ENCODE measurements around the gene DPYSL5. TPM values are rescaled to one million over a fixed set of nuclear protein-coding genes. Genes with fewer than 3 reads are reported as not detected.

DPYSL5 gene
- total RNA-seq, 1 donor, result not detected

GRCh38 chr2:26898480-26899078 is 50.6 kb downstream of the DPYSL5 start:
- no peak for DNase-seq (ENCODE audit: low read depth in 2 of 3, low spot score in 2 of 3)

- no peak for DNase-seq (ENCODE audit: low read depth in 2 of 3, low spot score in 2 of 3)
Observed at GRCh38 chr2:26899500-26900164, 51.7 kb downstream of the DPYSL5 start.

DNA sequence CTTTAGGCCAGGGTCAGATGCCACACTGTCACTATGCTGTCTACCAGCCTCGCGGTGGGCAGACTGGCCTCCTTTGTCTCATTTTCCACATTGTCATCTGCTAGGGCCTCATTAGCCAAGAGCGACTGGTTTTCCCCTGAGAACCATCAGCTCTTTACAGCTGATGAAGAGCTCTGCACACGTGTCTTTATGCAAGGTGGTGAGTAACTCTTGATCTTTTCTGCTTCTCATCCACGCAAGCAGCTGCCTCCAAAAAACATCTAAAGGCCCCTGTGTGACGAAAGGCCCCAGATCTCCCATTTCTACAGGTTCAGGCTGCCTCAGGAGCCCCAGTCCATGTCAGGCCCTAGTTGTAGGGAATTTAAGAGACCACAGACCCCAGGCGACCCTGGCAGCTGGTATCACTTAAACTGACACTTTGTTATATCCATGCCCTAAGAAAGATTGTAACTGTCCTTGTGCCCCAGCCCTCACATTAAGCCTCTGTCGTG is 52.9 kb downstream of the DPYSL5 start:
- no peak for DNase-seq (ENCODE audit: low read depth in 2 of 3, low spot score in 2 of 3)

DNA sequence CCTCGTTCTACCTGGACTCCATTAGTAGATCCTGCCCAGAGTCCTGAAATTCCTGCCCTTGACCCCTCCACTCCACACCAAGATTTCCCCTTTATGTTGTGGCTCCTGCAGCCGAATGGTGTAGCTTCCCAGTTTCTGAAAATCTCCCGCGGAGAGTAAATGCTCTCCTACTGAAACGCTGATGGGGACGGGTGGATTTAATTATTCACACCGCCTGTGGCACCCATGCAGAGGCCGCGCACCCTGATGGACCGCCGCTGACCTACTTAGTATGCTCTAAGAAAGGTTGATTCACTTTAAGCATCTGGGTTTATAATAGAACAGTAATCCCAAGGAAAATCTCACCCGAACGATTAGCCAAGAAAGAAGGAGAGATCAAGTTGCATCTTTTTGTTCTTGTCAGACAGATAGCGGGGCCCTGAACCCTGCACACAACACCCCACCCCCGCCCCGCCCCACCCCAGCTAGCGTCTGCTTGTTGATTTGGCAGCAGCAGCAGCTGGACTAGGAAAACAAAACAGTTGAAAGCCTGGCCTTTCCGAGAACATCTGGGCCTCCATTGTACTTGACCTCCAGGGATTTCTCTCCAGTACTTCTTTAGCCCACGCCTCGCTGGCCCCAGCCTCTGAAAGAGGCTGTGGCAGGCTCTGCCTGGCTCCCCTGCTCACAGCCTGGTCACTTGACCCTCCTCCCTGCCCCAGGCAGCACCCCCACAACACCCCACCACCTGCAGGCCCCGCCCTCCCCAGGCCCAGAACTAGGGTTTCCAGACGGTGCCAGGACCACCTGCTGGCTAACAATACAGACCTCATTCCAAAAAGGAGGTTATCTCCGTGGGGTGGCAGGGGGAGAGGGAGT is 53.6 kb downstream of the DPYSL5 start:
- DNase-seq (ENCODE audit: low read depth in 2 of 3, low spot score in 2 of 3), result no peak

- no peak for DNase-seq (ENCODE audit: low read depth in 2 of 3, low spot score in 2 of 3)
Observed at GRCh38 chr2:26903676-26904075, 55.7 kb downstream of the DPYSL5 start.

DNA sequence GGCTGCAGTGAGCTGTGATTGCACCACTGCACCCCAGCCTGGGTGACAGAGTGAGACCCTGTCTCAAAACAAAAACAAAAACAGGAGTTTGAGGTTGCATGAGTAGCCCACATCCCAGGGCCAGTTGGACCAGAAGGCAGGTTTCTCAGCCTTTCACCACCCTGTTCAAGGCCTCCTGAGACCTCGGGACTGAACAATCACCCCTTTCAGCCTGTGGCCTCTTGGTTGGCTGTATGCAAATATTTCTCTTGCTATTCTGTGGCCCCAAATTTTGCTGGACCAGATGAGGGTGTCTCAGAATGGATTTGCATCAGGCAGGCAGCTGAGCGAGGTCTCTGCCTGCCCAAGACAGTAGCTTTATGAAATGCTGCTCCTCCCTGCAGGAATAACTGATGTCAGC is 56.9 kb downstream of the DPYSL5 start:
- no peak for DNase-seq (ENCODE audit: low read depth in 2 of 3, low spot score in 2 of 3)

- DNase-seq (ENCODE audit: low read depth in 2 of 3, low spot score in 2 of 3), result no peak
Observed at GRCh38 chr2:26905341-26906198, 57.6 kb downstream of the DPYSL5 start.

DNA sequence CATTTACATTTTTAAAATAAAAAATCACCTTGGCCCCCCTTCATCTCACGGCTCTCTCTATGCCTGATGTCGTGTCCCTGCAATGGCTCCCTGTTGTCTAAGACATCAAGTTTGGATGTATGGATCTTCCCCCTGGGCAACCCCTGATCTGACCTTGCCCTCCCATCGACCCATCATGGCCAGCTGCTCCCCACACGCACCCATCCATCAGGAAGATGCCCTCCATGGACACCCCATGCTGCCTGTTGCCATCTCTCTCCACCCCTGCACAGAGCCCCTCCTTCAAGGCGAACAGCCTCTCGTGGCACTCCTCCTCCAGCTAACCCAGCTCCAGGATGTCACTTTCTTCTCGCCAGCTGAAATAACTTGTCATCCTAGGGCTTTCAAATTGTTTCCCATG is 59.5 kb downstream of the DPYSL5 start:
- no peak for DNase-seq (ENCODE audit: low read depth in 2 of 3, low spot score in 2 of 3)

DNA sequence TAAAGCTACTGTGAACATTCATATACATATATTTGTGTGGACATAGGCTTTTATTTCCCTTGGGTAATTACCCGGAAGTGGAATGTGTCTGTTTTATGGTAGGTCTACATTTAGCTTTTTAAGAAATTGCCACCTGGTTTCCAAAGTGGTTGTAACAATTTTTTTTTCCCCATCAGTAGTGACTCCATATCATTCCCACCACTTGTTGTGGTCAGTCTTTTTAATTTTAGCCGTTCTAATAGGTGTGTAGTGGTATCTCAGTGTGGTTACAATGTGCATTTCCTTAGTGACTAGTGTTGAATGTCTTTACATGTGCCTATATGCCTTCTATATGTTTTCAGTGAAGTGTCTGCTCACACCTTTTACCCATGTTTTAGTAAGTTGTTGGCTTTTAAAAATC is 62.2 kb downstream of the DPYSL5 start:
- DNase-seq (ENCODE audit: low read depth in 2 of 3, low spot score in 2 of 3), result no peak

- no peak for DNase-seq (ENCODE audit: low read depth in 2 of 3, low spot score in 2 of 3)
Observed at GRCh38 chr2:26911911-26912861, 64.3 kb downstream of the DPYSL5 start.

DNA sequence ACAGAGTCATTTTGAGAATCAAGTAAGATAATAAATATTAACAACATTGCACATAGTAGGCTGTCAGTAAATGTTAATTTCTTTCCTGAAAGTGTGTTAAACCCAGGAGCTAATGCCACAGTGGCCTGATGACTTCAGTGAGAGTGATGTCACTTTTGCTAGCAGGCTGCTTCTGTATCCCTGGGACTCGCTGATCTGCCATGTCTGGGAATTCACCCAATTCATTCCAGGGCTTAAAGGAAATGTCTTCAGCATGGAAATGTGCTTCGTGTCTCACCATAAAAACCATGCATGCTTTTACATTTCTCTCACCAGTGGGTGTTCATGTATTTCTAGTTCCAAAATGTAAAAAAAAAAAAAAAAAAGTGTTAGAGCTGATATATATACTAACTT is 65.7 kb downstream of the DPYSL5 start:
- no peak for DNase-seq (ENCODE audit: low read depth in 2 of 3, low spot score in 2 of 3)

- no peak for DNase-seq (ENCODE audit: low read depth in 2 of 3, low spot score in 2 of 3)
Observed at GRCh38 chr2:26913999-26914658, 66.2 kb downstream of the DPYSL5 start.

DNA sequence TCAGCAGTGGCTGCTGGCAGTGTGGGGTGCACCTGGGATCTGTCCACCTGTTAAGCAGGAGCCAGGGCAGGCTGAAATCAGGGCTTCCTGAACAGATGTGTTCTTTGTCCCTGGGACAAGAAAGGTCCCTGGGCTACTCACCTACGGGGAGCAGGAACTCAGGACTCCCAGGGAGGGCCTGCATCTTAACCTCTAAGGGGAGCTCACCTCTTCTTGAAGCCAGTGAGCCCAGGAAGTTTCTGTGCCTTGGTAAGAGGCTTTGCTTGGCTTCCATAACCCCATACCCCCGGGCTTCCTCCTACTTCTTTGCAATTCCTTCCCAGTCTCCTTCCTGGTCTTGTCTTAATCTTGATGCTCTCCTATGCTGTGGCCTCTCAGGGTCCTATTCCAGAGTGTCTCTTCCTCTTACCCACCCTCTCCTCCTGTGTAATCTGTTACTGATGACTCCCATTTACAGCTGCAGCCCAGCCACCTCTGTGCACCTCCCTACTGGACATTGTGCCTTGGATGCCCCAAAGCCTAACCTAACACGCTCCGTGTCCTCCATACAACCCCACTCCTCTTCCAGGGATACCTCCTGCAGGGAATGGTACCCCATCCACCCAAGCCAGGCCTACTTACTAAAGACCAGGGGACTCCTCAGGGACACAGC is 66.9 kb downstream of the DPYSL5 start:
- no peak for DNase-seq (ENCODE audit: low read depth in 2 of 3, low spot score in 2 of 3)

DNA sequence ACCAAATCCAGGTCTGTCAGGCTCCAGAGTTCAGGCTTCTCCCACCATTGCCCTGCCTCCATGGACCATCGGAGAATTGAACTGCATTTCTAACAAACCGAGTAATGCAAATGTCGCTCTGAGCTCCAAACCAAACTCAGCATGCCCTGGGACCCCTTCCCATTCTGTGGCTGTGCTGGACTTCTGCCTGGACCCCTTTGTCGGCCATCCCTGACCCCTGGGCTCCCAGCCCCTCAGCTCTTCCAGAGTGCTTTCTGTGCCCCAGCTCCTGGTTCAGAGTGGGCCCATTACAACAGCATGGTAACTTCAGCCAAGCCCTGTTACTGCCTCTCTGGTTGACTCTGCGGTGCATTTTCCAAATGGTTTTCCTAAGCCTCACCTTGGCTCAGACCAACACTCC is 67.4 kb downstream of the DPYSL5 start:
- no peak for DNase-seq (ENCODE audit: low read depth in 2 of 3, low spot score in 2 of 3)

DNA sequence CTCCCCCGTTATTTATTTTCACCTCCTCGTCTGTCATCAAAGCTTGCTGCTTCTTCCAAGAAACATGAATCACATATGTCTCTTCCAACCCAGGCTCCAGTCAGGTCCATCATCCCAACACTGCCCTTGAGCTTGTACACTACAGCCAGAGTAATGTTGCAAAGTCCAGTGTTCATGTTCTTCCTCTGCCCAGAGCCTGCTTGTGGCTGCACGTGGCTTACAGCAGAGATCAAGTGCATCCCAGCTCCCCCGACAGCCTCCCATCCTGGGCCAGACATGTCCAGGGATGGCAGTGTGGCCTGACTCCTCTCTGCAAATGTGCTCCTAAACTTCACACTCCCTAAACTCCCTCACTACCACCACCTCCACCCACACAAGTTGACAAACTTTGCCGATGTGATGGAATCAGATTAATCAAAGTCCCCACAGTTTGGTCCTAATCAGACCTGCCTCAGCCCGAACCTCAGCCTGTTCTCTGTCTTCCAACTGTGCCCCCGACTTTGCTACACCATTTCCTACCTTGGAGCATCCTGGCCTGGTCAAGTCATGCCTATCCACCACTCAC is 68.3 kb downstream of the DPYSL5 start:
- no peak for DNase-seq (ENCODE audit: low read depth in 2 of 3, low spot score in 2 of 3)

DNA sequence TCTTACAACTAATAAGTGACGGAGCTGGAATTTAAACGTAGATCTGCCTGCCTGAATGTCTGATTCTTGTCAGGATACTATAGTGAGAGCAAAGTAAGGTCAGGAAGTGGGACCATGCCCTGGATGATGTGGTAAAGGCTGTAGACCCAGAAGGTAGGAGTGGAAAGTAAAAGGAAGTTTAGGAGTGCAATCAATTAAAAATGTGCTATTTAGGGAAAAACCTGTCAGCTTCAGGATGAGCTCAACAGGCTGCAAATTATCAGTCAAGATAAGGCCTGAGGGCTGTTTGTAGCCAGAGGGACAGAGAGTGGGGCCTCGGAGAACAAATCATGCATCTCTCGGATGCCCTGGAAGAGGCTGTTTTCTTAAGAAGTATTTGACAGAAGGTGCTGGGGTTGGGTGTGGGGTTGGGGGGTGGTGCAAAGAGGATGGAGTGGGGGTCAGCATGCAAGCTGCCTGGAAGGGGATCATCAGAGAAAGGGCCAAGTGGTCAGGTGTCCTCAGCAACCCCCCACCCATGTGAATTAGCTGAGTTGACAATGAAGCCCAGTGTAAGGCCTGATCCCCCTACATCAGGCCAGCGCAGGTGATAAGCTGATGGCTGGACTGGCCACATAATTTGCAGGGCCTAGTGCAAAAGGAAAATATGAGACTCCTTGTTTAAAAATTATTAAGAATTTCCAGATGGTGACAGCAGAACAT is 69.4 kb downstream of the DPYSL5 start:
- DNase-seq (ENCODE audit: low read depth in 2 of 3, low spot score in 2 of 3), result no peak

DNA sequence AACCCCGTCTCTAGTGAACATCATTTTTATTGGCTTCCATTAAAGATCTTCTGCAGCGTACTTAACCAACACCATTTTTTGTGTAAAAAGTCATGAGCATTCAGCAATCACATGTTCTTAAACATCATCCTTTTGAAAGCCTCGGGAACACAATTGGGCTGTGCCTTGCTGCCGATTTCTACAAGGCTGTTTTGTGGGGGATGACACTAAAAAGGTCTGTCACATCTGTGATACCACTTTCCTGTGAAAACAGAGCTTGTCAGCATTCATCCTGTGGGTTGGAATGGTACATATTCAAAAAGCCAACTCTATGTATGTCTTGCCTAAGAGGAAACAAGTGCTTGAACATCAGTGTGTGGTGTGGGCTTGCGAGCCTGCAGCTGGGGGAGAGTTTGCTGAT is 73.4 kb downstream of the DPYSL5 start:
- DNase-seq (ENCODE audit: low read depth in 2 of 3, low spot score in 2 of 3), result no peak

All from hematopoietic multipotent progenitor cell (in vitro differentiated cells).